Mammary epithelial cell (primary cell): ENCODE data around the gene TMEM154.

ENCODE experiments used
- CTCF ChIP-seq, 2 donors: IDR thresholded peaks in 1 of 2; conservative IDR thresholded peaks in 1 of 2; 2 replicates each; pipeline ENCODE4 v1.5.1; 2011 to 2012; ENCODE audit warnings: inconsistent platforms in 2 of 2, low read length in 2 of 2, mild to moderate bottlenecking in 2 of 2, control low read depth in 1 of 2, low read depth in 1 of 2; ENCODE audit not compliant: insufficient read depth in 1 of 2; ENCODE audit errors: extremely low read depth in 1 of 2
- EZH2 ChIP-seq: IDR thresholded peaks from 2 replicates; pipeline ENCODE4 v1.6.1; 2012; ENCODE audit warnings: low read length, inconsistent platforms, borderline replicate concordance

- TF ChIP-seq EZH2 (no peak), CTCF (conservative IDR thresholded peaks at IDR 0.05 in 1 of 2, IDR thresholded peaks at IDR 0.05 in 1 of 2; ENCODE audit: extremely low read depth in 1 of 2, insufficient read depth in 1 of 2, low read depth in 1 of 2, low read length in 2 of 2) (no peak)
These were observed 4.2 kb upstream of the TMEM154 start for GRCh38 chr4:152684007-152684406.
